ENCODE results near the gene SEPTIN12.

SEPTIN12 gene

DNA sequence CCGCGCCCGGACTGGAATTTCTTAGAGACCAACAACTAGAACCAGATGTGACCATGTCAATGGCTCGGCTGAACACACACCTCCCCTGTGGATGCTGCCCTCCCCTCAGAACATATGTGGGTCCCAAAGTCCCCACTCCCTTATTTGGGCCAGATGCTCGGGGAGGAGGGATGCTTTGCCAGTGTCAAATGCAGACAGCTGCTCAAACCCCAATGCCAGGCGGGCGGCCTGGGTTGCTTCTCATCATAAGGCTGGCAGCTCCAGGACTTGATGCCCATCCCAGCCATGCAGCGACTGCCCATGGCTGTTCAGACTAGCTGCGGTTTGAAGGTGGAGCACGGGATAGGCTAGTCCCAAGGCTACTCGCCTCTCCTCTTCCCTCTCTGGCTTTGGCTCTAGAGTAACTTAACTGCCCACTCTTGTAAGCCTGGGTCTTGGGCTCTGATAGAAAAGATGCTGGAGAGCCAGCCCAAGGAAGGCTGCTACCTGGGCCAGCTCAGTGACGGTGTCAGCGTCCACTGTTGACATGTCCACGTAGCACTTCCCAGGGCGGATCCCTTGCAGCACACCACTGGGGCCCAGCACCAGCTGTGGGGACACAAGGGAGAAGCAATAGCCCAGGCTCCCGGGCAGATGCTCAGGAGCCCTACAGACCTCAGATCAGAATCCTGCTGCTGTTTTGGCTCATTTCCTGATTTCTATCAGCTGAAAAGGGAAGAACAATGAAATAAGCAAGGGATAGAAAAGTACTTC is 25.3 kb upstream of the SEPTIN12 start:
- no peak overlapping the region for H3K4me3 ChIP-seq (ENCODE audit: low read length)
- TF ChIP-seq, protein P1, sequence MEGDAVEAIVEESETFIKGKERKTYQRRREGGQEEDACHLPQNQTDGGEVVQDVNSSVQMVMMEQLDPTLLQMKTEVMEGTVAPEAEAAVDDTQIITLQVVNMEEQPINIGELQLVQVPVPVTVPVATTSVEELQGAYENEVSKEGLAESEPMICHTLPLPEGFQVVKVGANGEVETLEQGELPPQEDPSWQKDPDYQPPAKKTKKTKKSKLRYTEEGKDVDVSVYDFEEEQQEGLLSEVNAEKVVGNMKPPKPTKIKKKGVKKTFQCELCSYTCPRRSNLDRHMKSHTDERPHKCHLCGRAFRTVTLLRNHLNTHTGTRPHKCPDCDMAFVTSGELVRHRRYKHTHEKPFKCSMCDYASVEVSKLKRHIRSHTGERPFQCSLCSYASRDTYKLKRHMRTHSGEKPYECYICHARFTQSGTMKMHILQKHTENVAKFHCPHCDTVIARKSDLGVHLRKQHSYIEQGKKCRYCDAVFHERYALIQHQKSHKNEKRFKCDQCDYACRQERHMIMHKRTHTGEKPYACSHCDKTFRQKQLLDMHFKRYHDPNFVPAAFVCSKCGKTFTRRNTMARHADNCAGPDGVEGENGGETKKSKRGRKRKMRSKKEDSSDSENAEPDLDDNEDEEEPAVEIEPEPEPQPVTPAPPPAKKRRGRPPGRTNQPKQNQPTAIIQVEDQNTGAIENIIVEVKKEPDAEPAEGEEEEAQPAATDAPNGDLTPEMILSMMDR (conservative IDR thresholded peaks at IDR 0.05; ENCODE audit: low read length) = no peak
- no peak for DNase-seq (ENCODE audit: low read depth)

DNA sequence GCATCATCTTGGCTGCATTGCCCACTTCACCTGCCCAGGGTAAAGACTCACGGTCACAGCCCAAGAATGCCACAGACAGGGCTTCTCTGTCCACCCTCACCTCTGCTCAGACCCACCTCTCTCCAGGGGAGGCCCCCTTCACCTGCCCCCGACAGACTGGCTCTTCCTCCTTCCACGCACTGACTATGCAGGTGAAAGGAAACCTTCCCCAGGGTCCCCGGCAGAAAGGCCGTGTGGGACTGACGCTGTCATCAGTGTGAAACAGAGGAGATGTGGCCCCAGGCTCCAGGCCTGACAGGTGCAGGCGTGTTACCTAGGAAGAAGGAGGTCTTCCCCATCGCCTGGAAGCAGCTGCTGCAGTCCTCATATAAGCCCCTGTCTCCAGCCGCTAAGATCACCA is 23.6 kb upstream of the SEPTIN12 start:
- no peak overlapping the region for H3K4me3 ChIP-seq (ENCODE audit: low read length)
- TF ChIP-seq, protein P1 (conservative IDR thresholded peaks at IDR 0.05; ENCODE audit: low read length) = no peak
- no peak for DNase-seq (ENCODE audit: low read depth)

DNA sequence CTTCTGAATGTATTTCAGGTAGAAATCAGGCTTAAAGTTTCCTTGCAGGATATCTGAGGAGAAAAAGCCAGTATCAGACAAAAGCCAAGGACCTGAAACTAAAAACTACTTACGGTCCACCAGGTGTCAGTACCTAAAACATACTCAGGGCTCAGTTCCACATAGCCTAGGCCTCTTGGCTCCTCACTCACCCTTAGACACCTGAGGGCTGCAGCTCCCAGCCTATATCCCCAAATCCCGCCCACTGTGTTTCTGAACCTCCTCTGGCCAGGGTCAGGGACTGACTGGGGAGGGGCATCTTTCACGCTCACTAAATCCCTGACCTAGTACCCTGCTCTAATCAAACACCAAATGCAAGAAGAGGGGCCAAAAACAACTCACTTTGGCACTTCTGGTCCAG is 23.1 kb upstream of the SEPTIN12 start:
- TF ChIP-seq, protein P1 (conservative IDR thresholded peaks at IDR 0.05; ENCODE audit: low read length) = no peak
- no peak for DNase-seq (ENCODE audit: low read depth)
- H3K4me3 ChIP-seq (ENCODE audit: low read length) = no peak overlapping the region

DNA sequence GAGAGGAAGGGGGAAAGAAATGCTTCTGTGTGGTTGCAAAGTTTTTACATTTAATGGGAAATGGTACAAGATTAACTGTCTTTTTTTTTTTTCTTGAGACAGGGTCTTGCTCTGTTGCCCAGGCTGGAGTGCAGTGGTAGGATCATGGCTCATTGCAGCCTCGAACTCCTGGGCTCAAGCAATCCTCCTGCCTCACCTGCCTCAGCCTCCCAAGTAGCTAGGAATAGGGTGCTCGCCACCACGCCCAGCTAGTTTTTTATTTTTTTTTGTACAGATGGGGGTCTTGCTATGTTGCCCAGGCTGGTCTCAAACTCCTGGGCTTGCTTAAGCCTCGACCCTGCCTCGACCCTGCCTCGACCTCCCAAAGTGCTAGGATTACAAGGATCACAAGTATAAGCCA is 18.1 kb upstream of the SEPTIN12 start:
- no peak overlapping the region for H3K4me3 ChIP-seq (ENCODE audit: low read length)
- TF ChIP-seq, protein P1 (conservative IDR thresholded peaks at IDR 0.05; ENCODE audit: low read length) = no peak
- no peak for DNase-seq (ENCODE audit: low read depth)

DNA sequence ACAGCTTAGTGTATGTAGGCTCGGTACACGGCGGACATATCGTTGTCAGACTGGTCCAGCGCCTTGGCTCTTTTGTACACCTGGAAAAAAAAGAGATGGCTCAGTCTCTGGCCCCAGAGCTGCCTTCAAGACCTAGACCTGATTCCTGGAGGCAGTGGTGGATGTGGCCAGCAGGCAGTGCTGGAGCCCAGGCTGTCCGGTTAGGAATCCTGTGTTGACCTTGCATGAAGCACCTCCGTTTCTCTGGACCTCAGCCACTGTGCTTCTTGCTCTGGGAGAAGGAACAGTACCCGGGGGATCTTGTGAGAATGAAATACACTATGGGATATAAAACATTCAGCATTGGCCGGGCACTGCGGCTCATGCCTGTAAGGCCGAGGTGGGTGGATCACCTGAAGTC is 17.1 kb upstream of the SEPTIN12 start:
- TF ChIP-seq, protein P1 (conservative IDR thresholded peaks at IDR 0.05; ENCODE audit: low read length) = no peak
- no peak overlapping the region for H3K4me3 ChIP-seq (ENCODE audit: low read length)
- DNase-seq (ENCODE audit: low read depth) = no peak

DNA sequence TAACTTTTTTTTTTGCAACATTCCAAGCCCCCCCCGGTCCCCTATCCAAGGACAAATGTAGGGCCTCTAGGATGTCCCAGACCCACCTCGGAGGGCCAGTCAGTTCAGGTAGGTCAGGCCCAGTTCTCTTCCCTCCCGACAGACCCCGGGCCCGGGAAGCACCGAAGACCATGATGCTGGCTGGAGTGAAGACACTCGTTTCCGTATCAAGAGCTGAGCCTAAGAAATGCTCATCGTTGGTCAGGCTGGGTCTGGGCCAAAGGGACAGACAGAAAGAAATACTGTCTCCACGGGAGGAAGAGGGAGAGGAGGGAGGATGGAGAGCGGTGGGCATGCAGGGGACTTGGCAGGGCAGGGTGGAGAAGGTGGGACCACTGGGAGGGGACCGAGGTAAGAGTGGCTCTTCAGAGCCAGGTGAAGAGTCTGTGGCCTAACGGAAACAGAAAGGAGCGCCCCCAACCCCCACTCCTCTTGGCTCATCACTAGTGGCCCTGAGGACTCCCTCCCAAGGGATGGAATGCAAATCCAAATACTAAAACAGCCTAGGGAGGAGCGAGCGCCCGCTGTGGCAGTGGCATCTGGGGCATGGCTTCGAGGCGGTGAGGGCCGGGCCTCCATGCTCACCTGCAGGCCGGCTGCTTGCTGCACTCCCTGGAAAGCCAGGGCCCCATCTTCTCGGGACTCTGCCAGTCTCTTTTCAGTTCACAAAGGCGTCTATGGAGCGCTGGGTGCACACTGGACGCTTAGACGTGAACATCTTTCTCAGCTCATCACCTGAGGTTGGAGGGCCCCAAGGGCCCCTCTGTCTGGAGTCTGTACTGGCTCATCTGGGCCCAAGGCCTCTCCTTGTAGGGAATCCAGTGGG is 16.0 kb upstream of the SEPTIN12 start:
- TF ChIP-seq, protein P1 (conservative IDR thresholded peaks at IDR 0.05; ENCODE audit: low read length) = no peak

More for the DNA sequence above, 16.0 kb upstream of the SEPTIN12 start:
- DNase-seq (ENCODE audit: low read depth) = no peak
- H3K4me3 ChIP-seq (ENCODE audit: low read length) = no peak overlapping the region

All from AG10803 (cell line).